GM18868 (cell line): ENCODE measurements around the gene RTL5.

Experiments used
- ATAC-seq: cut with Tn5 transposase; IDR thresholded peaks from one replicate; pipeline ENCODE4 v1.9.1; 2021; ENCODE audit warnings: mild to moderate bottlenecking, moderate library complexity; ENCODE audit not compliant: unreplicated experiment

Gene RTL5

DNA sequence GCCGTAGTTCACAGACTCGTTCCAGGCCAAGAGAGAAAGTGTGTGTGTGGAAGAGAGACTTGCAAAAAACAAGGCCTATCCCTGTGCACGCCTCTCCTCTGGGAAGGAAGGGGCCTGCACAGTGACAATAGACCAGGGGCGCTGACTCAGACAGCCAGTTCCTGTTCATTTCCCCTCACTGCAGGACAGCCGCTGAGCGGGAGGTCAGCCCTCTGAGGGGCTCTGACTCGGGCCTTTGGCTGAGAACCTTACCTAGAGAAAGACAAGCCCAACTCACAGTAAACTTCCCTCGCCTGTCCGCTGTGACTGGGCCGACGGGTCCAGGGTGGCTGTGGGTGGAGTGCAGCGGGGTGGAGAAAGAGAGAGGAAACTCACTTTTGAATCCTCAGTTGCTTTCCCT, 52.1 kb downstream of the RTL5 start:
- no peak for ATAC-seq

DNA sequence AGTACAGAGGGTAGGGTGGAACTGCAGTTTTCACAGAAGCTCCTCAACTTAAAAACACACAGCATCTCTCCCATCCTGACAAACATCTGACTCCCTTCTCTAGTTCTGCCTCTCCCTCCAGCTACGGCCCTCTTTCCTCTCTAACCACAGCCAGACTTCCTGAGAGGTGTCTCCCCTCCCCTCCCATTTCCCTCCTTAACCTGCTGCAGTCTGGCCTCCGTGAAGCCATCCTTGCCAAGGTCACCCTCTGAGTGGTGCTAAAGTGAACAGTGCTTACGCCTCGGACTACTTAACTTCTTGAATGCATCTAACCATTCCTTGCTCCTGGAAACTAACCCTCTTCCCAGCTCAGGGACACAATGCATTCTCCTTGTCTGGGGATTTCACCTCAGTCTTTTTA, 53.3 kb downstream of the RTL5 start:
- no peak for ATAC-seq
